GM21526 (cell line): ENCODE data around the gene DDX49.
"Not testable (repeated sequence)": the region's sequence is repeated elsewhere in the genome, so short reads cannot be mapped to it uniquely, and the experiment has no call there.

Experiments
- ATAC-seq: cut with Tn5 transposase; IDR thresholded peaks from one replicate; pipeline ENCODE4 v1.9.1; 2021; ENCODE audit warnings: moderate library complexity; ENCODE audit not compliant: unreplicated experiment, low FRiP score

DDX49 gene

GRCh38 chr19:18895038-18895823 is 24.3 kb upstream of the DDX49 start:
- ATAC-seq = no peak

DNA sequence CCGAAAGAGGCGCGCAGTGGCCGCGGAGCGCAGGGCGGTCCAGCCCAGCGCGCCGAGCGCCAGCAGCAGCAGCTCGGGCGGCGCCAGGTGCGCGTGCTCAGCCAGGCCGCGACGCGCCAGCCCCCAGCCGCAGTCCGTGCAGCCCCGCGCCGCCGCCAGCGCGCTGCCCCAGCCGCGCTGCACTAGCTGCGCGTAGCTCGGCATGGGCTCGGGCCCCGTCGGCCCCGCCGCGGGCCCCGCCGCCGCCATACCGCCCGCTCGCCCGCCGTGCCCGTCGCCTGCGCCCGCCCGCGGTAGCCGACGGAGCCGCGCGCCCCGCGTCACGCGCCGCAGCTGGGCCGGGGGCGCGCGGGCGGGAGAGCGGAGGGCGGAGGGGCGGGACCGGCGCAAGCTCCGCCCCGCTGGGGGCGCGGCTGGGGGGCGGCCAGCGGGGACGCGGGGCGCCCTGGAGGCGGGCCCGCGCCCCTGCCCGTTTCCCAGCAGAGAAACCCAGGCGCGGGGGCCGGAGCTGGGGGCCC is 23.6 kb upstream of the DDX49 start, which contains the start of gene CERS1:
Gene CERS1, minus strand, starts transcription at position 335 of the 518 bp plus-strand sequence. Its CDS starts 86 bp downstream, at position 249.
- no peak for ATAC-seq

DNA sequence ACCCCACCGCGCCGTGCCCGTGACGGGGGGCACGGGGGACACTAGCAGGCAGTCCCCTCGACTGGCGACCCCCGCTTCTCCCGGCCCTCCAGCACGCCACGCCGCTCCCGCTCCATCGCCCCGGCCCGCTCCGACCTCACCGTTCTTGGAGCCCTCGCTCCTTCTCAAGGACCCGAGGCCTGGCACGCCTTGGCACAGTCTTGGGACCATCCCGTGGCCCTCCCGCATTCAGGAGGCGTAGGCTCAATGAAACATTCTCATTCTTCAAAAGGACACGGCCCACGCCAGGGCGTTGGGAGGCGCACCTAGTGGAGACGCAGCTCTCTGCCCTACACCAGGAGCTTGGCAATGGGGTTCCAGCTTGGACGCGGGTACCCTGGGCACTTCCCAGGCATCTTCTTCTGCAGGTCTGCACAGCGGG is 23.1 kb upstream of the DDX49 start:
- ATAC-seq = no peak

DNA sequence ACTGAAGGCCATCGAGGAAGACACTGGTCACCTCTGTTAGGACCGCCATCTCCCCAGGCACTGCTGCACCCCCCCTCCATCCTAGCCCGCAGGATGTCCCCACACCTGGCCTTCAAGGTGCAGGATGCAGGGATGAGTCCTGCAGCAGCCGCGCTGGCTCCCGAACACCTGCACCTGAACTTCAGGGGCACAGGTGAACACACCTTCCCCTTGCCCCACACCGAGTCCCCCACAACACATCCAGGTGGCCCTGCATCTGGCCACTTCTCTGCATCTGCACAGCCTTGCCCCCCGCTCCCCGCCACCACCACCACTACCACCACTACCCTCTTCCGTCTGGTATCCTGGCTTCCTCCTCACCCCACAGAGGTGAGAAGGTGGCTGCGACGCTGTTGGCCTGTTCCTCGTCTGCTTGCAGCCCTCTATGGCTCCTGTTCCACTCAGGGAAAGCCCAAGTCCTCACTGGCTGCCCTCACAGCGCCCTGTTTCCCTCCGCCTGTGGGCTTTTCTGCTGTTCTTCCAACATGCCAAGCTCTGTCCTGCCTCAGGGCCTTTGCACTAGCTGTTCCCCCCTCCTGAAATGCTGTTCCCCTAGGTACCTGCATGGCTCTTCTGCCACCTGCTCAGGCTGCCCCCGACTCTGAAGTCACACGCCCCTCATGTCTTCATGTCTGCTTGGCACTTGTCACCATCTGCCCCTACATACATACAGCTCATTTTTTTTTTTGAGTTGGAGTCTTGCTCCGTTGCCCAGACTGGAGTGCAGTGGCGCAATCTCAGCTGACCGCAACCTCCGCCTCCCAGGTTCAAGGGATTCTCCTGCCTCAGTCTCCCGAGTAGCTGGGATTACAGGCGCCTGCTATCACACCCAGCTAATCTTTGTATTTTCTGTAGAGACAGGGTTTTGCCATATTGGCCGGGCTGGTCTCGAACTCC is 22.2 kb upstream of the DDX49 start:
- no peak for ATAC-seq

DNA sequence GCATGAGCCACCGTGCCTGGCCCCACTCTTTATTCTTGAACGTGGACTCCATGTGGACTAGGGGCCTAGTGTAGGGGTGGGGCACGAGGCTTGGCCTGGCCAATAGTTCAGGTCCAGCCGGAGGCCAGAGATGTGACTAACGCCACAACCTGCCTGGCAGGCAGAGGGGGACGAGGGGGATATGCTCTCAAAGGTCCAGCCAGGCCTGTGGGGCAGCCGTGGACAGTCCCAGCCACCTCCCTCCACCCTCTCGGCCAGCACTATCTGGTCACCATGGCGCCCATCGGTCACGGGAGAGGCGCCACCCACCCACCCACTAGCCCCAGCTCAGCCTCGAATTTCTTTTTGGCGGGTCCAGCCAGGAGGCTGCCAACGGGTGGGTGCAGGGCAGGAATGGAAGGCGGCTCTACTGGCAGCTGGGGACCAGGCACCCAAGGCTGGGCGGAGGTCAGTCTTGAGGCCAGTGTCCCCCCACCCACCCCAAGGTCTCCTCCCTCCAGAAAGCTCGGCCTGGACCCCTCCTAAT is 21.4 kb upstream of the DDX49 start:
- no peak for ATAC-seq

- no peak for ATAC-seq
Observed at GRCh38 chr19:18898607-18899408, 20.7 kb upstream of the DDX49 start.

- no peak for ATAC-seq
Observed at GRCh38 chr19:18899624-18900560, 19.6 kb upstream of the DDX49 start.

- no peak for ATAC-seq
Observed at GRCh38 chr19:18900700-18901481, 18.6 kb upstream of the DDX49 start.

DNA sequence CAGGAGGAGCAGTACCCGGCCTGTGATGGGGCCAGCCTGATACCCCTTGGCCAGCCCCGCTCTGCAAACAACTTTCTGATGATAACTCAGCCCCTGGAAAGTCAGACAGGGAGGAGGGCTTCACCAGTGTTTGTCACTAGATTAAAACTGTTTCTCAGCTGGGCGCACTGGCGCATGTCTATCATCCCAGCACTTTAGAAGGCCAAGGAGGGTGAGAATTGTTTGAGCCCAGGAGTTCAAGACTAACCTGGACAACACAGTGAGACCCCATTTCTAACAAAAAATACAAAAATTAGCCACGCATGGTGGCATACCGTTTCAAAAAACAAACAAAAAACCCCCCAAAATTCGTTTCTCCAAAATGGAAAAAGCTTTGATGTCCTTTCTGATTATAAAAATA is 18.0 kb upstream of the DDX49 start:
- ATAC-seq = no peak

DNA sequence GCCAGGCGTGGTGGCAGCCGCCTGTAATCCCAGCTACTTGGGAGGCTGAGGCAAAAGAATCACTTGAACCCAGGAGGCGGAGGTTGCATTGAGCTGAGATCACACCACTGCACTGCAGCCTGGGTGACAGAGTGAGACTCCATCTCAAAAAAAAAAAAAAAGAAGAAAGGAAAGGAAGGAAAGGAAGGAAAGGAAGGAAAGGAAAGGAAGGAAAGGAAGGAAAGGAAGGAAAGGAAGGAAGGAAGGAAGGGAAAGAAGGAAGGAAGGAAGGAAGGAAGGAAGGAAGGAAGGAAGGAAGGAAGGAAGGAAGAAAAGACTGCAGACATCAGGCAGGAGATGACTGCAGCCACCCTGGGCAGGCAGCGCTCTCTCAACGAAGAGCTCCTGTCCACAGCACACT is 17.0 kb upstream of the DDX49 start:
- ATAC-seq = not testable (repeated sequence)

GRCh38 chr19:18903156-18904037 is 16.1 kb upstream of the DDX49 start:
- no peak for ATAC-seq

GRCh38 chr19:18904334-18905057 is 15.0 kb upstream of the DDX49 start:
- no peak for ATAC-seq

DNA sequence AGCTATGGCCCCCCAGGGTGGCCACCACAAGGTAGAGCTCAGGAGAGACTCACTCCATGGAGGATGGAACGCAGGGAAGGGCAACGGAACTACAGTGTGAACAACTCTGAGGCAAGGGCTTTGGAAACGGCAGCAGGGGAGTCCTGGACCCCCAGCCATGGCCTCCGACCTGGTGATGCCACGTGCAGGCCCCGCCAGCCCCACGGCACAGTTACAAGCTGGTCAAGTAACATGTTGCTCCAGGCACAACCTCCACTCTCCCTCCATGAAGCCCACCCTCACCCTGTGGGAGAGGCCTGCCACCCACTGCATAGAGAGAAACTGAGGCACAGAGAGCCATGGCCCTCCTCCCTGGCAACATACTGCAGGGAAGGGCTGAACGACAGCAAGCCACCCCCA is 14.5 kb upstream of the DDX49 start:
- ATAC-seq = no peak

GRCh38 chr19:18905513-18906236 is 13.8 kb upstream of the DDX49 start:
- ATAC-seq = no peak

GRCh38 chr19:18906605-18907519 is 12.7 kb upstream of the DDX49 start:
- no peak for ATAC-seq
